C4-2B (cell line): ENCODE measurements around the gene IGF2BP3.

Experiments
- CTCF ChIP-seq: fragments of 450-650 bp; conservative IDR thresholded peaks from 2 replicates; pipeline ENCODE4 v1.5.1; 2017; ENCODE audit warnings: mild to moderate bottlenecking
- ZFX ChIP-seq: fragments of 450-650 bp; IDR thresholded peaks from 2 replicates; pipeline ENCODE4 v1.6.1; 2017

- TF ChIP-seq CTCF (no peak), ZFX (no peak)
Observed at GRCh38 chr7:23283086-23283485, 187.2 kb downstream of the IGF2BP3 start.
